NK-92 (cell line): ENCODE data around the gene TCERG1L.

Experiments used
- DNase-seq: peaks from one replicate; lab custom pipeline; 2025; ENCODE audit not compliant: unreplicated experiment; lab: John Stamatoyannopoulos, UW

The TCERG1L gene

GRCh38 chr10:131230166-131230565 lies 81.4 kb downstream of the TCERG1L start:
- DNase-seq = no peak

- DNase-seq = no peak
Measured at GRCh38 chr10:131227163-131227740, 84.3 kb downstream of the TCERG1L start.

- no peak for DNase-seq
Measured at GRCh38 chr10:131226446-131227162, 84.9 kb downstream of the TCERG1L start.

GRCh38 chr10:131224106-131224505 lies 87.4 kb downstream of the TCERG1L start:
- no peak for DNase-seq

- DNase-seq = no peak
Measured at GRCh38 chr10:131223422-131223821, 88.1 kb downstream of the TCERG1L start.

GRCh38 chr10:131222986-131223385 lies 88.5 kb downstream of the TCERG1L start:
- DNase-seq = no peak

- no peak for DNase-seq
Measured at GRCh38 chr10:131221632-131222277, 89.8 kb downstream of the TCERG1L start.

- DNase-seq = no peak
Measured at GRCh38 chr10:131220601-131221171, 90.8 kb downstream of the TCERG1L start.

- DNase-seq = no peak
Measured at GRCh38 chr10:131219955-131220489, 91.5 kb downstream of the TCERG1L start.

GRCh38 chr10:131219584-131219886 lies 92.0 kb downstream of the TCERG1L start:
- DNase-seq = no peak

GRCh38 chr10:131218811-131219583 lies 92.5 kb downstream of the TCERG1L start:
- DNase-seq = no peak

GRCh38 chr10:131216681-131217230 lies 94.8 kb downstream of the TCERG1L start:
- DNase-seq = no peak

GRCh38 chr10:131215776-131216175 lies 95.7 kb downstream of the TCERG1L start:
- DNase-seq = no peak

- DNase-seq = no peak
Measured at GRCh38 chr10:131214521-131215244, 96.8 kb downstream of the TCERG1L start.

GRCh38 chr10:131213741-131214505 lies 97.6 kb downstream of the TCERG1L start:
- DNase-seq = no peak

GRCh38 chr10:131212763-131213325 lies 98.7 kb downstream of the TCERG1L start:
- DNase-seq = no peak

GRCh38 chr10:131211965-131212619 lies 99.4 kb downstream of the TCERG1L start:
- no peak for DNase-seq

- no peak for DNase-seq
Measured at GRCh38 chr10:131211559-131211958, 100.0 kb downstream of the TCERG1L start.

GRCh38 chr10:131211146-131211545 lies 100.4 kb downstream of the TCERG1L start:
- no peak for DNase-seq
